IPS-18c (cell line): Measurements from ENCODE around the gene PDE2A.

Experiments
- H3K4me3 ChIP-seq: 2 replicates; pipeline ENCODE4 v1.7.0; 2013; ENCODE audit warnings: low read depth, mild to moderate bottlenecking, low read length, moderate library complexity; ENCODE audit not compliant: insufficient read depth
- H3K9me3 ChIP-seq: one replicate; pipeline ENCODE4 v1.6.1; 2013; ENCODE audit warnings: mild to moderate bottlenecking, low read length, moderate library complexity; ENCODE audit not compliant: control insufficient read depth, insufficient read depth

The PDE2A gene

DNA sequence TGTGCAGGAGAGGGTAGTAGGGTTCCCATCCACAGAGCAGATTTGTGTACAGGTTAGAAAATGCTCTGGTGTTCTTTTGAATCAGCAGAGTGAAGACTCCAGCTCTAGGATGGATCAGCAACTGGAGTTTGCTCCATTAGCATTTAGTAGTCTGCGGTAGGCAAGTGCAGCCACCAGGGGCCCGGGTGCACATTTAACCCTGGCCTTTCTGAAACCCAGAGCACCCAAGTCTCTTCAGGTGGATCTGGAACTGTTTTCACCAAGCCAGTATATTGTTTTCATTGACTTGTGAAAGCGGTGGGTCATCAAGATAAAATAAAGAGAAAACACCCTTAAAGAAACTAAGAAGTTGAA lies 139.1 kb downstream of the PDE2A start:
- Histone ChIP-seq H3K9me3 (no peaks in the 10 kb centered on the region), H3K4me3 (no peak overlapping the region)

DNA sequence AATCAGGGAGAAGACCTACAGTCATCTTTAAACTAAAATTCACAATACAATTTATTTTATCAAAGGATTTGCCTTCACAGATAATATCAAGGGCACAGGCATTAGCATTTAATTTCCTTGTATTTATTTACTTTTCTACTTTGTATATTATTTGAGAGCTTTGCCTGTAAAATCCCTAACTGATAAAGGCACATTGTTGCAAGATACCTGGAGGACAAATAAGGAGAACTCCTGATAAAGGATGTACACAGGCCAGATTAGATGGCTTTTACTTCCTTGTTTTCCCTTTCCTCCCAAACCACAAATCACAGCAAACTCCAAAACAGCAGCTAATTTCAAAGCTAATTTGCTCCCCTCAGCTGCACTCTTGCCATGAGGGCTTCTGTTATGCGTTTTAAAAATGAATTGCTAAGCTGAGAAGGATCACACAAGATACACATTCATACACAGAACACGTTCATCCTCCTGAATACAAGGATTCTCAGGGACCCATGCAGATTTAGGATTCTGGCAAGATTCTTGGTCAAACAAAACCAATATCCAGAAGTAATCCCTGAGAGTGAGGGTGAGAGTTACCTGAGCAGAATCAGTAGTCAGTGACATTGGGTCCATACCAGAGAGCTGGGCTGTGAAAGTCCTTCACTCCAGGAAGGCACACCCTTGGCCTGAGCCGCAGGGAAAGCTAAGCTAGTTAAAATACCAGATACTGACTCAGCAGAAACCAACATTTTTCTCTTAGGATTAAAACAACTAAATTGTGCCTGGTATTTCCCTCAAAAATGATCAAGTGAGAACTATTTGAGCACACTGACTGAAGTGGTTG lies 139.6 kb downstream of the PDE2A start:
- H3K4me3 ChIP-seq: no peak overlapping the region
- H3K9me3 ChIP-seq: no peaks in the 10 kb centered on the region

- Histone ChIP-seq H3K9me3 (no peaks in the 10 kb centered on the region), H3K4me3 (no peak overlapping the region)
These were observed 145.2 kb downstream of the PDE2A start for GRCh38 chr11:72529068-72529467.

GRCh38 chr11:72528121-72528520 lies 146.1 kb downstream of the PDE2A start:
- no peaks in the 10 kb centered on the region for H3K9me3 ChIP-seq
- H3K4me3 ChIP-seq: no peak overlapping the region
